IgD-negative memory B cell (primary cell): Measurements from ENCODE around the gene GABBR2. TPM values are rescaled to one million over a fixed set of nuclear protein-coding genes. Genes with fewer than 3 reads are reported as not detected.
"Not testable (repeated sequence)": the region's sequence is repeated elsewhere in the genome, so short reads cannot be mapped to it uniquely, and the experiment has no call there.

Source experiments
- H3K27ac Mint-ChIP-seq, 3 donors: one replicate each; pipeline ENCODE4 v1.8.0; 2020 to 2022; ENCODE audit warnings: mild to moderate bottlenecking in 3 of 3, mixed read lengths in 3 of 3, moderate library complexity in 1 of 3
- H3K27me3 Mint-ChIP-seq: one replicate; pipeline ENCODE4 v1.8.0; 2021; ENCODE audit warnings: mixed read lengths
- H3K36me3 Mint-ChIP-seq: one replicate; pipeline ENCODE4 v1.8.0; 2020; ENCODE audit warnings: mild to moderate bottlenecking, mixed read lengths
- H3K4me1 Mint-ChIP-seq, 3 donors: one replicate each; pipeline ENCODE4 v1.8.0; 2020 to 2022; ENCODE audit warnings: mixed read lengths in 3 of 3, mild to moderate bottlenecking in 1 of 3
- H3K4me3 Mint-ChIP-seq, 4 donors: one replicate each; pipeline ENCODE4 v1.8.0; 2020 to 2022; ENCODE audit warnings: mild to moderate bottlenecking in 4 of 4, mixed read lengths in 4 of 4, moderate library complexity in 3 of 4
- H3K9me3 Mint-ChIP-seq, 3 donors: one replicate each; pipeline ENCODE4 v1.8.0; 2020 to 2021; ENCODE audit warnings: mixed read lengths in 3 of 3, mild to moderate bottlenecking in 1 of 3
- polyA plus RNA-seq: library from polyadenylated mRNA; unstranded; fragments of 300-500 nt; fragmentation: Illumina TruSeq; gene quantifications from one replicate; pipeline ENCODE4 v1.2.3, GENCODE V29; 2021

Gene GABBR2
- polyA plus RNA-seq, 1 donor from 2014 or later, result not detected

- Mint-ChIP-seq H3K27me3 (peaks cover 10% of the 10 kb centered on the region), H3K4me1 (no peaks in the 10 kb centered on the region), H3K9me3 (peaks cover 0 to 5% (median 1%) of the 10 kb centered on the region in 3 donors), H3K27ac (no peak overlapping the region), H3K4me3 (no peak overlapping the region), H3K36me3 (no peaks in the 10 kb centered on the region)
Observed at GRCh38 chr9:98516897-98517503, 191.7 kb downstream of the GABBR2 start.

- H3K36me3 Mint-ChIP-seq, result no peaks in the 10 kb centered on the region
- peaks cover 0 to 6% (median 1%) of the 10 kb centered on the region in 3 donors for H3K9me3 Mint-ChIP-seq
- no peak overlapping the region for H3K4me3 Mint-ChIP-seq
- H3K27me3 Mint-ChIP-seq, result peaks cover 10% of the 10 kb centered on the region
- no peak overlapping the region for H3K27ac Mint-ChIP-seq
- H3K4me1 Mint-ChIP-seq, result no peaks in the 10 kb centered on the region
Observed at GRCh38 chr9:98516205-98516896, 192.4 kb downstream of the GABBR2 start.

GRCh38 chr9:98515506-98516204 is 193.1 kb downstream of the GABBR2 start:
- Mint-ChIP-seq H3K36me3 (no peaks in the 10 kb centered on the region), H3K27ac (no peak overlapping the region), H3K27me3 (peaks cover 9% of the 10 kb centered on the region), H3K4me3 (no peak overlapping the region), H3K9me3 (peaks cover 0 to 3% (median 1%) of the 10 kb centered on the region in 3 donors), H3K4me1 (no peaks in the 10 kb centered on the region)

GRCh38 chr9:98514841-98515240 is 193.9 kb downstream of the GABBR2 start:
- H3K27me3 Mint-ChIP-seq, result peaks cover 3% of the 10 kb centered on the region
- H3K9me3 Mint-ChIP-seq, result peaks cover 0 to 3% (median 0%) of the 10 kb centered on the region in 3 donors
- H3K4me3 Mint-ChIP-seq, result no peak overlapping the region
- no peaks in the 10 kb centered on the region for H3K4me1 Mint-ChIP-seq
- H3K27ac Mint-ChIP-seq, result no peak overlapping the region
- H3K36me3 Mint-ChIP-seq, result no peaks in the 10 kb centered on the region

- not testable (repeated sequence) for H3K4me3 Mint-ChIP-seq
Observed at GRCh38 chr9:98508217-98508919, 200.4 kb downstream of the GABBR2 start.

GRCh38 chr9:98506422-98507054 is 202.2 kb downstream of the GABBR2 start:
- Mint-ChIP-seq H3K27ac (no peak overlapping the region), H3K4me1 (peaks cover 0 to 4% (median 1%) of the 10 kb centered on the region in 3 donors), H3K27me3 (peaks cover 13% of the 10 kb centered on the region), H3K9me3 (peaks cover 0 to 1% (median 0%) of the 10 kb centered on the region in 3 donors), H3K36me3 (no peaks in the 10 kb centered on the region), H3K4me3 (no peak overlapping the region)

More at GRCh38 chr9:98508217-98508919, 200.4 kb downstream of the GABBR2 start:
- H3K27ac Mint-ChIP-seq, H3K9me3 Mint-ChIP-seq, H3K4me1 Mint-ChIP-seq, H3K27me3 Mint-ChIP-seq, H3K36me3 Mint-ChIP-seq: not testable (repeated sequence)

- Mint-ChIP-seq H3K27ac (no peak overlapping the region), H3K4me3 (peak overlapping the region in 1 of 4 donors; percentile 28), H3K27me3 (peaks cover 18% of the 10 kb centered on the region), H3K4me1 (peaks cover 0 to 4% (median 1%) of the 10 kb centered on the region in 3 donors), H3K36me3 (no peaks in the 10 kb centered on the region), H3K9me3 (no peaks in the 10 kb centered on the region)
Observed at GRCh38 chr9:98504298-98505282, 204.1 kb downstream of the GABBR2 start.

GRCh38 chr9:98503867-98504266 is 204.9 kb downstream of the GABBR2 start:
- H3K27me3 Mint-ChIP-seq, result peaks cover 18% of the 10 kb centered on the region
- no peaks in the 10 kb centered on the region for H3K9me3 Mint-ChIP-seq
- H3K27ac Mint-ChIP-seq, result no peak overlapping the region
- H3K4me3 Mint-ChIP-seq, result no peak overlapping the region
- H3K4me1 Mint-ChIP-seq, result peaks cover 0 to 4% (median 1%) of the 10 kb centered on the region in 3 donors
- H3K36me3 Mint-ChIP-seq, result no peaks in the 10 kb centered on the region

GRCh38 chr9:98502976-98503325 is 205.8 kb downstream of the GABBR2 start:
- no peak overlapping the region for H3K4me3 Mint-ChIP-seq
- H3K4me1 Mint-ChIP-seq, result peaks cover 0 to 4% (median under 1%) of the 10 kb centered on the region in 3 donors
- H3K36me3 Mint-ChIP-seq, result no peaks in the 10 kb centered on the region
- H3K27ac Mint-ChIP-seq, result no peak overlapping the region
- no peaks in the 10 kb centered on the region for H3K9me3 Mint-ChIP-seq
- H3K27me3 Mint-ChIP-seq, result peaks cover 15% of the 10 kb centered on the region

GRCh38 chr9:98502311-98502975 is 206.3 kb downstream of the GABBR2 start:
- no peak overlapping the region for H3K4me3 Mint-ChIP-seq
- H3K27ac Mint-ChIP-seq, result no peak overlapping the region
- peaks cover 14% of the 10 kb centered on the region for H3K27me3 Mint-ChIP-seq

GRCh38 chr9:98501819-98502218 is 206.9 kb downstream of the GABBR2 start:
- Mint-ChIP-seq H3K27me3 (peaks cover 11% of the 10 kb centered on the region), H3K36me3 (no peaks in the 10 kb centered on the region), H3K27ac (no peak overlapping the region), H3K4me3 (no peak overlapping the region), H3K4me1 (peaks cover 0 to 4% (median 0%) of the 10 kb centered on the region in 3 donors), H3K9me3 (no peaks in the 10 kb centered on the region)

More at GRCh38 chr9:98502311-98502975, 206.3 kb downstream of the GABBR2 start:
- Mint-ChIP-seq H3K4me1 (peaks cover 0 to 4% (median 0%) of the 10 kb centered on the region in 3 donors), H3K9me3 (no peaks in the 10 kb centered on the region), H3K36me3 (no peaks in the 10 kb centered on the region)

GRCh38 chr9:98501259-98501658 is 207.5 kb downstream of the GABBR2 start:
- Mint-ChIP-seq H3K27me3 (peaks cover 11% of the 10 kb centered on the region), H3K4me3 (peak overlapping the region in 1 of 4 donors; percentile 23)
- not testable (repeated sequence) for H3K9me3 Mint-ChIP-seq, H3K27ac Mint-ChIP-seq, H3K36me3 Mint-ChIP-seq, H3K4me1 Mint-ChIP-seq

- Mint-ChIP-seq H3K36me3 (no peaks in the 10 kb centered on the region), H3K4me1 (peaks cover 0 to 4% (median 0%) of the 10 kb centered on the region in 3 donors), H3K9me3 (no peaks in the 10 kb centered on the region), H3K4me3 (no peak overlapping the region), H3K27ac (no peak overlapping the region), H3K27me3 (peaks cover 11% of the 10 kb centered on the region)
Observed at GRCh38 chr9:98500337-98500919, 208.3 kb downstream of the GABBR2 start.
